Measurements from ENCODE around the gene SLC26A6.

GRCh38 chr3:48630833-48631232 is 4.4 kb downstream of the SLC26A6 start:
- TF ChIP-seq EZH2 (IDR thresholded peaks at IDR 0.05) (no peak), FOXP2 (optimal IDR thresholded peaks at IDR 0.05; ENCODE audit: control extremely low read depth, extremely low read length, insufficient read depth) (no peak), POLR2AphosphoS5 (IDR thresholded peaks at IDR 0.05; ENCODE audit: borderline replicate concordance, low read depth, low read length) (no peak)
